ENCODE measurements around the gene PARD3B.

Gene PARD3B

GRCh38 chr2:205650450-205650849, 1105.2 kb downstream of the PARD3B start:
- peak; percentile 93 for DNase-seq (ENCODE audit: low spot score)

- no peak for DNase-seq (ENCODE audit: low spot score)
These were observed 1105.7 kb downstream of the PARD3B start for GRCh38 chr2:205650931-205651330.

DNA sequence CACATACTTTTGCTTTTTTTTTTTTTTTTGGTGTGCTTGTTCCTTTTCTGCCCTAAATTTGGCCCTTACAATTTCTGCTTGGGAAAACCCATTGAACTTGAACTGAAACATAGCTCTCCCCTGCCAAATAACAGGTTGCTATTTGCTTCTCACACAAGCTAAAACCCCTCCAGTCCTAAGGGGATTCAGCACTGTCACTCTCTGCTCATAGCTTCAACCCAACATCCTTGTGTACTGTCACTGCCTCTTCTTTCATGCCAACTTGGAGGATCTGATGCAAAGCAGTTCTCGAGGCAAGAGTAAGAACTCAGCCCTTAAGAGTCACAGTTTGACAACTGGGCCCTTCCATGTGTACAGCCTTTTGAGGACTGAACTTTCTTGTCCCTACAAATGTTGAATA, 1106.4 kb downstream of the PARD3B start:
- no peak for DNase-seq (ENCODE audit: low spot score)

DNA sequence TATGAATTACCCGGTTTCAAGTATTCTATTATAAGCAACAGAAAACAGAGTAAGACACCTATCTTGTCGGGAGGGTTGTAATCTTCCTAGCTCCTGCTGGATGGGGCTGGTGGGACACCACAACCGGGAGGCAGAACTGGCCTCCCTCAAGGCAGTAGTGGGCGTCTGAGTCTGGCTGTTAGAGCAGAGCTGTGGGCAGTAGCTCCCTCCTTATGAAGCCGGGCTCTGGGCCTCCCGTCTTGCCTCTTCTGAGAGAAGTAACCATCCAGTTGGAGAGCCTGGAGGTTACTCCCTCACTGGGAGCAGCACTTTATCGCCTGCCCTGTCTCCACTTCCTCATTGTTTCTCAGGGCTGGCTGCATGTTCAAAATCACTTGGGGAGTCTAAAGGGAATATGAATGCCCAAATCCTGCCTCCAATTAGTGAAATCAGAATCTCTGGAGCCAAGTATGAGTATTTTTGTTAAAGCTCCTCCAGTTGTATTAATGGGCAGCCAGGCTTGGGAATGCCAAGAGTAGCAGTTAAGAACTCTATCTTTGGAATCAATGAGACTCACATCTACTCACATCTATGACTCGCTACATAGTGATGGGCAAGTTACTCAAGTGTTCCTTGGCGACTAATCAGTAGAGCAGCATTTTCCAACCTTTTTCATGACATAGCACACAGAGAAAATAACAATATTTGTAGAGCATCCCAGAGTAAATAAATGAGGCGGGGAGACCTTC, 1109.8 kb downstream of the PARD3B start:
- DNase-seq (ENCODE audit: low spot score) = peak; percentile 71

DNA sequence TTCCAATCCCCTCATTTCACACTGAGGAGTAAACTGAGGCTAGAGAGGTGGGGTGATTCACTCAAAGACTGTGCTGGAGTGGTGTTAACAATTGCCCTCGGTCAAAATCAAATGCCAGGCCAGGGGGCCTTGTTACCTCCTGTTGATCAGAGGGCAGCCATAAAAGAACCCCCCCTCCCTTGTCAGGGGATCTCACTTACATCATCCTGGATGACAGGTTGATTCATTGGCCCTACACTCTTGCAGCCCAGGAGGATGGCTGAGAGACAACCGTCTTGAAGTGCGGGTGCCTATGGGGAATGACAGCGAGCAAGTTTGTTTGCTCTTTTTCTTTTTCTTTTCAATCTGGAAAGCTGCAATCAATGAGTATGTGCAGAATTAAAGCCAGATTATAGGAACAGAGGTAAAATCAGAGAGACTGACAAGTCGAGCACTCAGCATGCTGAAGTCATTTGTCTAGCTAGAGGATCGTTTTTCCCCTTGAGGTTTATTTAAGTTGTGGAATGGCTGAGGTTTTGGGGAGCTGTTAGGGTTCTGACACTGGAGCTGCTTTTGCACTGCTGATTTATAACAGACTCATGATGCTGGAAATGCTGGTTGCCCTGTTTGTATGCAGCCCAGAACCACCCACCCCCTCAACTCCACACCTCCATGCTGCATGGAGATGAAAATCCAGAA, 1110.6 kb downstream of the PARD3B start:
- no peak for DNase-seq (ENCODE audit: low spot score)

GRCh38 chr2:205656461-205656860, 1111.2 kb downstream of the PARD3B start:
- no peak for DNase-seq (ENCODE audit: low spot score)

GRCh38 chr2:205656941-205657340, 1111.7 kb downstream of the PARD3B start:
- DNase-seq (ENCODE audit: low spot score) = no peak

DNA sequence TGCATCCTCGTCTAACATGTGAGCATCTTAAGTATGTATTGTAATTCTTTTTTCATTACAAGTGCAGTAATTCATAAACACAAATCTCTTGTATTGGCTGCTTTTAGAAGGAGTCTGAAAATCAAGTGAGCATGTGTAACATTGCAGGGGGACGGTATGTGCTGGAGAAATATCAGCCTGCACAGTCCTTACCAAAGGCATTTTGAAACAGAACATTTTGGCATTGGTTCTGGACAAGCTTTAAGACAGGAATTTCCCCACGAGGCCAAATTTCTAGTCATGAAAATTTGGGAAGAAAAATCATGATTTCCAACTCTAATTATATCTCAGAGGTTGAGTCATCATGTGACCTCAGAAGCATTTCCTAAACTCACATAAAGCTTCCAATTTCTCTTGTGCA, 1112.3 kb downstream of the PARD3B start:
- peak; percentile 75 for DNase-seq (ENCODE audit: low spot score)

DNA sequence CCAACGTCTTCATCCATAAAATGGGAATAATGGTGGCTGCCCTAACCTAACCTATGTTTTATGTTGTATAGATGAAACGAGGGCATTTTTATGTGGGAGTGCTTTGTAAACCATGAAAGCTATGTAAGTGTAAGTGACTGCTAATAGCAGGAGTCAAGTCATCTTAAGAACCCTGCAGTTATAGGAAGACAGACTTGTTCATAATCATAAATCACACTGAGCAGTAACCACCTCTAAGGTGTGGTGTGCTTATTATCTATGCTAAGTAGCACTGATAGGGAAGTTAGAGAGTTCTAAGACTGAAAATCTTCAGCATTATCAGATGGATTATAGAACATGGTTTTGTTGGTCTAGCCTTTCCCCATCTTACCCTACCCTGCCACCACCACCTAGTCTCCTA, 1112.8 kb downstream of the PARD3B start:
- no peak for DNase-seq (ENCODE audit: low spot score)

GRCh38 chr2:205658572-205658971, 1113.3 kb downstream of the PARD3B start:
- no peak for DNase-seq (ENCODE audit: low spot score)

DNA sequence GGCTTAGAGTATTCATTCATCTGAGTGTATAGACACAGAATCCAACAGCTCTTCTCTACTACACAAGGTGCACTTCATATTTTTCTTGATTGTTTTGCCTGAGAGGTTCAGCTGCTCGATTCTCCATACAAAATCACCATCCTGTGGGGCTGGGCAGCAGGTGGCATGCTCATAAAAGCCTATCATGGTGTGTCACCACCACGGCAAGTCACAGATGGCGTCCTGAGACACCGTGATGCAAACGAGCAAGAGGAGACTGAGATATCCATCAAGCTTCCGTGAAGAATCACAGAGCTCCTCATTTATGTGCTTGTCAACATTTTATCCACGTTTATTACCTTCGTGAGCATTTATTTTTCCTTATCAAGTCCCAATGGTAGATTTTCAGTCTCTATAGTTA, 1114.6 kb downstream of the PARD3B start:
- DNase-seq (ENCODE audit: low spot score) = no peak

- DNase-seq (ENCODE audit: low spot score) = peak; percentile 89
These were observed 1115.3 kb downstream of the PARD3B start for GRCh38 chr2:205660521-205661124.

- no peak for DNase-seq (ENCODE audit: low spot score)
These were observed 1116.0 kb downstream of the PARD3B start for GRCh38 chr2:205661281-205661680.

- no peak for DNase-seq (ENCODE audit: low spot score)
These were observed 1117.1 kb downstream of the PARD3B start for GRCh38 chr2:205662206-205662965.

- DNase-seq (ENCODE audit: low spot score) = no peak
These were observed 1120.5 kb downstream of the PARD3B start for GRCh38 chr2:205665791-205666190.
